ENCODE measurements around the gene TSPAN18.

- TF ChIP-seq POLR2A (IDR thresholded peaks at IDR 0.05) (no peak), CTCF (IDR thresholded peaks at IDR 0.05) (no peak), POLR2AphosphoS5 (IDR thresholded peaks at IDR 0.05) (no peak), EP300 (IDR thresholded peaks at IDR 0.05) (no peak)
These were observed 187.3 kb downstream of the TSPAN18 start for GRCh38 chr11:44914105-44914504.
